Pancreas (tissue), 10 donors: ENCODE results near the gene PDE4B. TPM values are rescaled to one million over a fixed set of nuclear protein-coding genes. Genes with fewer than 3 reads are reported as not detected.

ENCODE experiments used
- ATAC-seq, 4 donors: fragments of 200-7000 bp; cut with Tn5 transposase; one replicate each; pipeline versions ENCODE4 v1.8.0 to v1.9.1; 2020; ENCODE audit warnings: mild to moderate bottlenecking in 4 of 4, moderate library complexity in 4 of 4
- DNase-seq, 6 donors: peaks; one replicate each; pipeline ENCODE4 v3.0.0-alpha.2; 2020
- FAIRE-seq: peaks from 2 replicates; lab custom pipeline; 2012; peaks lifted over from hg19 to GRCh38; lab: Jason Lieb, UNC
- H3K27ac ChIP-seq, 4 donors: fragments of 200-600 bp; sonication (generic); 1 replicate in 3 of 4; 2 replicates in 1 of 4; pipeline versions ENCODE4 v1.5.0 to v1.8.0; 2020
- H3K27me3 ChIP-seq, 4 donors: fragments of 200-600 bp; one replicate each; pipeline ENCODE4 v1.8.0; 2021
- H3K36me3 ChIP-seq, 3 donors: fragments of 200-600 bp; sonication (generic) in 1 of 3; one replicate each; pipeline versions ENCODE4 v1.5.0 to v1.8.0; 2020 to 2021
- H3K4me1 ChIP-seq, 3 donors: fragments of 200-600 bp; one replicate each; pipeline ENCODE4 v1.8.0; 2021
- H3K4me3 ChIP-seq, 4 donors: fragments of 200-600 bp; sonication (generic) in 2 of 4; one replicate each; pipeline versions ENCODE4 v1.5.0 to v1.8.0; 2020 to 2021
- H3K9me3 ChIP-seq, 4 donors: fragments of 200-600 bp; one replicate each; pipeline ENCODE4 v1.8.0; 2021
- CTCF ChIP-seq, 4 donors: fragments of 200-600 bp; sonication (generic) in 3 of 4; IDR thresholded peaks; one replicate each; pipeline versions ENCODE4 v1.5.0 to v1.8.0; 2021; ENCODE audit warnings: antibody characterized with exemption in 4 of 4
- WGBS, 2 donors: extraction: QIAGEN DNeasy Blood & Tissue Kit; methylation state at CpG; one replicate each; pipeline ENCODE4 v1.1.7; 2013; 5-methylcytosine and 5-hydroxymethylcytosine counted together
- intact Hi-C, 3 donors: fragments of 100-400 bp; cut with DNase I; formaldehyde crosslinking; loops; one replicate each; pipeline versions ENCODE4 v1.11.1 to v1.14.2; 2022
- polyA plus RNA-seq, 2 donors: library from polyadenylated mRNA; stranded (reverse); fragments of 200-250 nt; gene quantifications; one replicate each; pipeline ENCODE4 v1.2.3, GENCODE V29; 2013
- total RNA-seq, 6 donors: library from RNA; stranded (reverse); fragmentation: NEBNext Ultra II Directional in 4 of 6; extraction: Animal tissue kit (Norgen Biotek cat#: 25700) in 4 of 6; gene quantifications; one replicate each; pipeline versions ENCODE4 v1.2.1 to v1.2.4, GENCODE V29; 2021 to 2023
- donor health status: healthy with polysubstance abuse.
- donor health status: DM: no; HTN: no; CAD: no; lungs with moderate emphysema.
- donor health status: DM: no; HTN: no; CAD: no.
- donor health status: control.
- donor health status: control.
- donor health status: Bipolar disorder and iron deficiency.
- donor health status: DM: yes; HTN: yes; CAD: no.
- donor health status: DM: no; HTN: no; CAD: no.
- donor health status: DM: no; HTN: no; CAD: no.
- donor health status: DM: yes; HTN: yes; CAD: no.

Gene PDE4B
- total and polyA plus RNA-seq, 8 donors = 0.23 to 3.7 (median 0.92) TPM

GRCh38 chr1:66300280-66300971 is 507.7 kb downstream of the PDE4B start:
- intact Hi-C loops = no loop called here
- no peak for FAIRE-seq
- Histone ChIP-seq H3K36me3 (no peaks in the 10 kb centered on the region), H3K27ac (no peak overlapping the region), H3K9me3 (no peaks in the 10 kb centered on the region), H3K27me3 (peaks cover 0 to 8% (median 0%) of the 10 kb centered on the region in 4 donors), H3K4me1 (no peaks in the 10 kb centered on the region), H3K4me3 (no peak overlapping the region)
- TF ChIP-seq CTCF (IDR thresholded peaks at IDR 0.05) = no peak
- ATAC-seq = peak in 2 of 4 donors; percentile 8 to 12
- WGBS, 2 donors = 63 to 64% methylated on average over 7 of the region's 7 CpGs
- DNase-seq = no peak

GRCh38 chr1:66300972-66301451 is 508.3 kb downstream of the PDE4B start:
- FAIRE-seq (no peak), DNase-seq (no peak), ATAC-seq (peak in 3 of 4 donors; percentile 59 to 77 (median 64))
- intact Hi-C loops = no loop called here
- Histone ChIP-seq H3K4me3 (no peak overlapping the region), H3K4me1 (no peaks in the 10 kb centered on the region), H3K27ac (no peak overlapping the region), H3K27me3 (peaks cover 0 to 8% (median 0%) of the 10 kb centered on the region in 4 donors), H3K9me3 (no peaks in the 10 kb centered on the region), H3K36me3 (no peaks in the 10 kb centered on the region)
- TF ChIP-seq CTCF (IDR thresholded peaks at IDR 0.05) = no peak
- 60 to 72% methylated on average over 4 of the region's 4 CpGs for WGBS, 2 donors

- Histone ChIP-seq H3K4me3 (no peak overlapping the region), H3K36me3 (no peaks in the 10 kb centered on the region), H3K27ac (no peak overlapping the region), H3K4me1 (no peaks in the 10 kb centered on the region), H3K9me3 (no peaks in the 10 kb centered on the region), H3K27me3 (peaks cover 0 to 8% (median 0%) of the 10 kb centered on the region in 4 donors)
- 68 to 71% methylated on average over 3 of the region's 3 CpGs for WGBS, 2 donors
- DNase-seq (no peak), ATAC-seq (no peak), FAIRE-seq (no peak)
- intact Hi-C loops = no loop called here
- no peak for TF ChIP-seq CTCF (IDR thresholded peaks at IDR 0.05)
These were observed 509.6 kb downstream of the PDE4B start for GRCh38 chr1:66302184-66302742.

- no peak for ATAC-seq
- no peaks in the 10 kb centered on the region for H3K9me3 ChIP-seq
- no peak for DNase-seq
- H3K27ac ChIP-seq = no peak overlapping the region
- H3K4me1 ChIP-seq = no peaks in the 10 kb centered on the region
- no peak for TF ChIP-seq CTCF (IDR thresholded peaks at IDR 0.05)
- H3K4me3 ChIP-seq = no peak overlapping the region
- FAIRE-seq = no peak
- H3K27me3 ChIP-seq = peaks cover 0 to 8% (median 0%) of the 10 kb centered on the region in 4 donors
- intact Hi-C loops = no loop called here
- WGBS, 2 donors = 50 to 67% methylated on average over 1 of the region's 1 CpG
- no peaks in the 10 kb centered on the region for H3K36me3 ChIP-seq
These were observed 510.1 kb downstream of the PDE4B start for GRCh38 chr1:66302815-66303214.

GRCh38 chr1:66303646-66304045 is 511.0 kb downstream of the PDE4B start:
- Histone ChIP-seq H3K9me3 (no peaks in the 10 kb centered on the region), H3K27me3 (peaks cover 0 to 8% (median 0%) of the 10 kb centered on the region in 4 donors), H3K36me3 (no peaks in the 10 kb centered on the region), H3K4me1 (no peaks in the 10 kb centered on the region), H3K4me3 (no peak overlapping the region), H3K27ac (no peak overlapping the region)
- no peak for ATAC-seq
- no peak for DNase-seq
- no peak for TF ChIP-seq CTCF (IDR thresholded peaks at IDR 0.05)
- 84 to 97% methylated on average over 2 of the region's 2 CpGs for WGBS, 2 donors
- intact Hi-C loops = no loop called here
- no peak for FAIRE-seq
